HG02678 (cell line): ENCODE data around the gene LUC7L3.

Source experiments
- ATAC-seq: cut with Tn5 transposase; IDR thresholded peaks from one replicate; pipeline ENCODE4 v1.9.1; 2021; ENCODE audit warnings: mild to moderate bottlenecking, moderate library complexity; ENCODE audit not compliant: unreplicated experiment

Gene LUC7L3

GRCh38 chr17:50685691-50686493, 33.5 kb upstream of the LUC7L3 start:
- ATAC-seq, result no peak

- ATAC-seq, result no peak
Observed at GRCh38 chr17:50686494-50687199, 32.8 kb upstream of the LUC7L3 start.

- ATAC-seq, result no peak
Observed at GRCh38 chr17:50687200-50688066, 32.0 kb upstream of the LUC7L3 start.

- ATAC-seq, result no peak
Observed at GRCh38 chr17:50688245-50688644, 31.2 kb upstream of the LUC7L3 start.

GRCh38 chr17:50689251-50689650, 30.2 kb upstream of the LUC7L3 start:
- no peak for ATAC-seq

GRCh38 chr17:50689956-50690886, 29.2 kb upstream of the LUC7L3 start:
- ATAC-seq, result no peak

- ATAC-seq, result no peak
Observed at GRCh38 chr17:50690887-50691549, 28.4 kb upstream of the LUC7L3 start.

- ATAC-seq, result no peak
Observed at GRCh38 chr17:50691550-50692447, 27.6 kb upstream of the LUC7L3 start.

GRCh38 chr17:50692448-50693035, 26.9 kb upstream of the LUC7L3 start:
- ATAC-seq, result no peak

- ATAC-seq, result no peak
Observed at GRCh38 chr17:50693036-50693682, 26.2 kb upstream of the LUC7L3 start.

- ATAC-seq, result no peak
Observed at GRCh38 chr17:50696365-50696879, 23.0 kb upstream of the LUC7L3 start.

GRCh38 chr17:50697062-50697461, 22.3 kb upstream of the LUC7L3 start:
- no peak for ATAC-seq

- no peak for ATAC-seq
Observed at GRCh38 chr17:50697663-50698272, 21.6 kb upstream of the LUC7L3 start.

- ATAC-seq, result no peak
Observed at GRCh38 chr17:50699410-50699809, 20.0 kb upstream of the LUC7L3 start.

GRCh38 chr17:50703162-50703561, 16.2 kb upstream of the LUC7L3 start:
- no peak for ATAC-seq

GRCh38 chr17:50707289-50708049, 11.9 kb upstream of the LUC7L3 start, which contains the start of gene ANKRD40:
Gene ANKRD40 (minus strand): TSS chr17:50707914. CDS start chr17:50707654, 260 bp downstream.
- peak; percentile 80 for ATAC-seq
